T-cell (primary cell): ENCODE measurements around the gene PRDM16. TPM values are rescaled to one million over a fixed set of nuclear protein-coding genes. Genes with fewer than 3 reads are reported as not detected.

Experiments used
- ATAC-seq, 4 experiments: fragments of 200-7000 bp in 3 of 4; fragments of 150-1000 bp in 1 of 4; cut with Tn5 transposase; replicated peaks in 1 of 4; 1 replicate in 3 of 4; 2 replicates in 1 of 4; pipeline ENCODE4 v1.10.0; 2021; ENCODE audit warnings: moderate library complexity in 3 of 4, mild to moderate bottlenecking in 2 of 4, moderate number of reproducible peaks in 1 of 4
- CTCF ChIA-PET, 2 donors: fragments of 300-600 bp; sonication (Branson Sonifier 250); formaldehyde crosslinking; loops; one replicate each; lab custom pipeline; 2022; ENCODE audit warnings: antibody characterized with exemption in 2 of 2; lab: Charles Lee
- POLR2A ChIA-PET, 2 donors: fragments of 300-600 bp; sonication (Branson Sonifier 250); formaldehyde crosslinking; loops; one replicate each; lab custom pipeline; 2022; ENCODE audit warnings: antibody characterized with exemption in 2 of 2; lab: Charles Lee
- DNase-seq, 35 experiments: peaks; one replicate each; pipeline versions ENCODE4 v3.0.0 to v3.0.0-alpha.2; 2013 to 2023
- H3K27ac ChIP-seq: one replicate; pipeline ENCODE4 v1.5.1; 2013; ENCODE audit warnings: low read length
- H3K27me3 ChIP-seq, 2 experiments: replicated peaks in 1 of 2; 1 replicate in 1 of 2; 2 replicates in 1 of 2; pipeline versions ENCODE4 v1.6.1 to v1.7.0; 2013; ENCODE audit warnings: low read length in 1 of 2, mixed read lengths in 1 of 2; ENCODE audit not compliant: control insufficient read depth in 2 of 2, insufficient read depth in 2 of 2; ENCODE audit errors: extremely low read depth in 1 of 2
- H3K36me3 ChIP-seq, 2 donors: 1 replicate in 1 of 2; 2 replicates in 1 of 2; pipeline versions ENCODE4 v1.6.1 to v1.7.0; 2013; ENCODE audit warnings: low read length in 1 of 2; ENCODE audit not compliant: control insufficient read depth in 2 of 2, insufficient read depth in 1 of 2; ENCODE audit errors: extremely low read depth in 1 of 2
- H3K4me1 ChIP-seq, 2 experiments: 1 replicate in 1 of 2; 2 replicates in 1 of 2; pipeline versions ENCODE4 v1.6.1 to v1.7.0; 2013; ENCODE audit warnings: low read length in 2 of 2, mixed read lengths in 1 of 2; ENCODE audit not compliant: insufficient read depth in 2 of 2, control insufficient read depth in 1 of 2; ENCODE audit errors: extremely low read depth in 1 of 2
- H3K4me3 ChIP-seq, 2 donors: 1 replicate in 1 of 2; 2 replicates in 1 of 2; pipeline versions ENCODE4 v1.5.1 to v1.7.0; 2013; ENCODE audit warnings: mild to moderate bottlenecking in 2 of 2, low read length in 1 of 2, moderate library complexity in 1 of 2; ENCODE audit not compliant: control insufficient read depth in 1 of 2; ENCODE audit errors: extremely low read depth in 1 of 2
- H3K9me3 ChIP-seq: 2 replicates; pipeline ENCODE4 v1.7.0; 2013
- H3K27ac Mint-ChIP-seq, 2 donors: one replicate each; pipeline ENCODE4 v1.8.0; 2020 to 2021; ENCODE audit warnings: mild to moderate bottlenecking in 2 of 2, mixed read lengths in 2 of 2
- H3K27me3 Mint-ChIP-seq, 2 donors: one replicate each; pipeline ENCODE4 v1.8.0; 2021 to 2022; ENCODE audit warnings: mixed read lengths in 2 of 2
- H3K36me3 Mint-ChIP-seq: one replicate; pipeline ENCODE4 v1.8.0; 2021; ENCODE audit warnings: mixed read lengths
- H3K4me1 Mint-ChIP-seq, 3 donors: one replicate each; pipeline ENCODE4 v1.8.0; 2020 to 2022; ENCODE audit warnings: mixed read lengths in 3 of 3, mild to moderate bottlenecking in 1 of 3
- H3K4me3 Mint-ChIP-seq, 3 donors: one replicate each; pipeline ENCODE4 v1.8.0; 2020 to 2022; ENCODE audit warnings: mild to moderate bottlenecking in 3 of 3, mixed read lengths in 3 of 3, moderate library complexity in 3 of 3
- H3K9me3 Mint-ChIP-seq, 3 donors: one replicate each; pipeline ENCODE4 v1.8.0; 2020 to 2022; ENCODE audit warnings: mixed read lengths in 3 of 3
- WGBS: methylation state at CpG from one replicate; pipeline ENCODE4 v1.1.5; 2013; ENCODE audit warnings: missing lambda C conversion rate; ENCODE audit not compliant: insufficient coverage; 5-methylcytosine and 5-hydroxymethylcytosine counted together
- total RNA-seq, 35 experiments: library from RNA in 6 of 35; stranded (reverse) in 6 of 35; fragments of 120-200 nt in 1 of 35; gene quantifications; one replicate each; pipeline versions ENCODE4 v1.2.1 to v1.2.4 and lab custom pipeline; 2013 to 2026

Gene PRDM16
- total RNA-seq, 5 donors from 2014 or later (not counting 1 experiment from before 2014, with no cell fraction given), result 0.15 to 0.70 (median 0.24) TPM; not detected in 1

DNA sequence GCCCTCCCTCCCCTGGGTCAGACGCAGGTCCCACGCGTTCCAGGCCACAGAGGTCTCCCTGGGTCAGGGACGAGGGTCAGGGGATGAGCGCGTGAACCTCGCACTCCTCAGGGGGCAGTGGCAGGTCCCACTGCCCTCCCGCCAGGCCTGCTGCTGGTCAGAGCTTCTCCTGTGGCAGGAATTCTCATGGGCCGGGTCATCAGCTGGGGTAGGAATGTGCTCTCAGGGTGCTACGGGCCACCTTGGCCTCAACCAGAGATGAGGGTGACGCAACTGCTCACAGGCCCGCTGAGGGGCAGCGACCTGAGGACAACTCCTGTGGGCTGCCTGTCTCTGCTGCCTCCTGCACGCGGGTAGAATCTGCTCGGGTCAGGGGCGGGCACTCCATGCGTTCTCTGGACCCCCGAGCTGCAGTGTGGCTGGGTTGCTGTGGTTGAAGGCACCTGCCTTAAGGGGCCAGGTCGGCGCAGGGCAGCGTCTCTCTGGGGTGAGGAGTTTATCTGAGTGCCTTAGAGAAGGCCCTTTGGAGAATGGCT lies 128.8 kb downstream of the PRDM16 start:
- Mint-ChIP-seq H3K36me3 (no peaks in the 10 kb centered on the region), H3K27me3 (no peaks in the 10 kb centered on the region), H3K9me3 (no peaks in the 10 kb centered on the region), H3K4me3 (no peak overlapping the region), H3K4me1 (no peaks in the 10 kb centered on the region), H3K27ac (no peak overlapping the region)
- WGBS, result 86% methylated on average over 22 of the region's 22 CpGs
- Histone ChIP-seq H3K4me3 (no peak overlapping the region), H3K27ac (no peak overlapping the region), H3K36me3 (no peaks in the 10 kb centered on the region), H3K9me3 (no peaks in the 10 kb centered on the region), H3K27me3 (peaks cover 0 to 8% of the 10 kb centered on the region in 2 experiments), H3K4me1 (no peaks in the 10 kb centered on the region)
- ATAC-seq, result no peak
- ChIA-PET POLR2A (no interaction called here), CTCF (no interaction called here)
- DNase-seq, result no peak

DNA sequence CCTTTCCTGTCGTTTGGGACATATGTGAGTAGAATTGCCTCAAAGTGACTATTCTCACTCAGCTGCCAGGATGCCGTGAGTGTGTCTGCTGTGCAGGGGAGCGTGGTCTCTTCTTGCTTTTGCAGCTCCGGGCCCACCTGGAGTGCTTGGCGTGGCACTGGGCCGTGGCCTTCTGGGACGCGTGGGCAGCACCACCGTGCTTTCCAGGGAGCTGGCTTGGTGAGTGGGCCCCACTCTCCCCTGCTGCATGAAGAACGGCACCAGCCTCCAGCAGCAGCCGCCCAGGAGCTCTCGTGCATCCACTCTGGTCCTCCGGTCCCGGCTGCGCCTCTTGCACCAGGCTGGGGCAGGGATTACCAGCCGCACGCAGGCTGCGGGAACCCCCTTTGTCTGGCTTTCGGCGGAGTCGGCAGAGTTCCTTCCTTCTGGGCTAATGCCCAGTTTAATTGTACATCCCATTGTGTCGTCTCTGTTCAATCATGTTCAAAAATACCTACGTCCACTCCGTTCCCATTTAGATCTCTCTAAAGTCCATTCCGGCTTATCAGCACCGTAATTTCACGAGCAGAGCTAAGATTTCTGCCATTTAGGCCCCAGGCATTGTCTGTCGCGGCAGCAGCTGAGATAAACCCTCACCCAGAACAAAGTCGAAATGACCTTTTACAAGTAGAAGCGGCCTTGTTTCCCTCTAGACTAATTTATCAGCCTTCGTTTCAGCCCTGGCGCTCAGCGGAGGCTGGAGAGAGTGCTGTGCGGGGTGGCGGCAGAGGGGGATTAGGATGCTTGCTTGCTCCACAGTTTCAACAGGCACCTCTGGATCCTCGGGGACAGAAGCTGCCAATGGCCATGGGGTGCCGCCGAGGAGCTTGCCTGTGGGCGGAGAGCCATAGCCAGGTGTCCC lies 129.6 kb downstream of the PRDM16 start:
- no peak for ATAC-seq
- Histone ChIP-seq H3K4me1 (no peaks in the 10 kb centered on the region), H3K36me3 (no peaks in the 10 kb centered on the region), H3K27ac (no peak overlapping the region), H3K9me3 (no peaks in the 10 kb centered on the region), H3K27me3 (peaks cover 0 to 10% of the 10 kb centered on the region in 2 experiments), H3K4me3 (no peak overlapping the region)
- H3K36me3 Mint-ChIP-seq, result no peaks in the 10 kb centered on the region
- no peak overlapping the region for H3K27ac Mint-ChIP-seq
- no peaks in the 10 kb centered on the region for H3K9me3 Mint-ChIP-seq
- WGBS, result 87% methylated on average over 38 of the region's 40 CpGs
- no peak overlapping the region for H3K4me3 Mint-ChIP-seq
- no peaks in the 10 kb centered on the region for H3K4me1 Mint-ChIP-seq
- ChIA-PET CTCF (no interaction called here), POLR2A (no interaction called here)
- peaks cover 0 to 1% of the 10 kb centered on the region in 2 donors for H3K27me3 Mint-ChIP-seq
- no peak for DNase-seq

DNA sequence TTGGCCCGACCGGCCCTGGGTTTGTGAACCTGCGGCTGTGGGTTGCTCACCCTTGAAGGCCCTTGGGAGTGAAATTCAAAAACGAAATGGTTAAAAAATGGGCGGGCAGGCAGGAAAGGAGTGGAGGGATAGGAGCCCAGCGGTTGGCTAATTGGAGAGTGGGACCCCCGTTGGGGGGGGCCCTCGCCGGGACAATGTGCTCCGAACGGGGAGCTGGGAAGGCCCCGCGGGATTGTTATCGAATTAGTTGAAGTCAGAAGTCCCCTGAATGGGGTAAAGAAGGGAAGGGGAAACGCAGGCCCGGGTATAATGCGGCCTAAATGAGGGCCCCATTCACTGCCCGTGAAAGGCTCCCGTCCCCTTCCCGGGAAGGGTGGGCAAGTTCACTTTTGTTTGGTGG lies 135.7 kb downstream of the PRDM16 start:
- Mint-ChIP-seq H3K4me1 (no peaks in the 10 kb centered on the region), H3K27ac (no peak overlapping the region), H3K27me3 (peaks cover 0 to 1% of the 10 kb centered on the region in 2 donors), H3K4me3 (no peak overlapping the region), H3K36me3 (no peaks in the 10 kb centered on the region), H3K9me3 (no peaks in the 10 kb centered on the region)
- Histone ChIP-seq H3K27me3 (peaks cover 0 to 14% of the 10 kb centered on the region in 2 experiments), H3K9me3 (no peaks in the 10 kb centered on the region), H3K4me1 (no peaks in the 10 kb centered on the region), H3K4me3 (no peak overlapping the region), H3K36me3 (no peaks in the 10 kb centered on the region), H3K27ac (no peak overlapping the region)
- no peak for DNase-seq
- POLR2A ChIA-PET, result no interaction called here
- CTCF ChIA-PET, result no interaction called here
- no peak for ATAC-seq
- 85% methylated on average over 9 of the region's 20 CpGs for WGBS

DNA sequence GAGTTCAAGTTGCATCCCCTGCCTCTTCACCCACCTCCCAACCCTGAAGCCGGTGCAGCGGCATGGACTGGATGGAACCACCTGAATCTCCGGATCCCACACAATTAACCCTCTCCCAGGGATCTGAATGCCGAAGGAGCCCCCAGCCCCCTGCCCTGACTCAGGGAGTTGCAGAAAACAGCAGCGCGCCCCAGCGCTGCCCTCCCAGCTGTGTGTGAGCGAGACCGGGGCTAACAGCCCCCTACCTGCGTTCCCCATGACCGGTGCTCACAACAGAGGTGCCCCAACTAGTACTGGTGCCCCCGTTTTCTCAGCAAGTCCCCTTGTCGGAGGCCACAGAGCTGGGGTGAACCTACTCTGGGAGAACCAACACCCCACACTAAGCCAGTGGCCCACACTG lies 136.8 kb downstream of the PRDM16 start:
- H3K4me3 ChIP-seq, result no peak overlapping the region
- H3K9me3 ChIP-seq, result no peaks in the 10 kb centered on the region
- Mint-ChIP-seq H3K9me3 (no peaks in the 10 kb centered on the region), H3K4me1 (no peaks in the 10 kb centered on the region), H3K27ac (no peak overlapping the region), H3K4me3 (no peak overlapping the region), H3K36me3 (no peaks in the 10 kb centered on the region), H3K27me3 (peaks cover 0 to 1% of the 10 kb centered on the region in 2 donors)
- peaks cover 0 to 14% of the 10 kb centered on the region in 2 experiments for H3K27me3 ChIP-seq
- POLR2A ChIA-PET, result no interaction called here
- DNase-seq, result no peak
- CTCF ChIA-PET, result no interaction called here
- H3K36me3 ChIP-seq, result no peaks in the 10 kb centered on the region
- no peak for ATAC-seq
- H3K4me1 ChIP-seq, result no peaks in the 10 kb centered on the region
- no peak overlapping the region for H3K27ac ChIP-seq
- WGBS, result 90% methylated on average over 11 of the region's 13 CpGs

DNA sequence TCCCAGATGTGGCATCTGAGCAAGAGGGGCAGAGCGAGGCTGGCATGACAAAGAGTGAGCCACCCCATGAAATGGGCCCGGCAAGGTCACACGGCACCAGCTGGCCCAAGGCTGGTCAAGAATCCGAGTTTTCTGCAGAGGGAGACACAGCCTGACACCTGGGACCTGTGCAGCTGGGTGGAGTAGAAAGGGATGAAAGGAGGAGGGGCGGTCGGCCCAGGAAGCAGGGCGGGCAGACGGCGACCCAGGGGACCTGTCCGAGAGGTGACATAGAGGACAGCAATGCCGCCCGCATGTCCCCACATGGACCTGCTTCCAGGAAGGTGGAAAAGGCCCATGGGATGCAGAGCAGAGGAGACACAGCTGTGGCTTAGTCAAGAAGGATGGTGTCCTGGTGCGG lies 137.7 kb downstream of the PRDM16 start:
- H3K9me3 Mint-ChIP-seq, result no peaks in the 10 kb centered on the region
- CTCF ChIA-PET, result no interaction called here

DNA sequence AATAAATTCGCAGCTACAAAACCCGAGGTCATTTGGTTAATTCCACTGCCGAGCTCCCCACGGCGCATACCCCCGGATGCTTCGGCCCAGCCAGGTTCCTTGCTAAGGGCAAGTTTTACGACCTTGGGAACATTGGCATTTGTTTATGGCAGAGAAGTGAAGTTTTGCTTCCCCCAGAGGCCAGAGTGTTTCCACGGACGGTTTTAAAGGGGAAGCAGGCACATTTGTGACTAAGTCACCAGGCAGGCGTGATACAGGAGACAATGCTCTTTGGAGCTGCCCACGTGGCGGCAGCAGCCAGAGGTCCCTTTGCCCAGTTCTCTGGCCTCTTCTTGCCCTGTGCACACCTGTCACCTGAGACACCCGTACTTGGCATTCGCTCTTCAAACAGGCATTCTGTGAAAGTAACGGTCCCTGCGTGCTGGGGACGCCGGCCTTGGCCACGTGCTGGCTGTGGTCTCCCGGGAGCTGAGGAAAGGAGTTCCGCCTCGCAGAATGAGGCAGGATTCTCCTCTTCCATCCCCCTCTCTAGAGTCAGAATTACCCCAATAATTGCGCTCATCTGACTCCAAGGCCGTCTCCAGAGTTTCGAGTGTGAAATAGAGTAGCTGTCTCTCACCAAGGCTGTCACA lies 138.3 kb downstream of the PRDM16 start:
- Mint-ChIP-seq H3K9me3 (no peaks in the 10 kb centered on the region), H3K4me1 (no peaks in the 10 kb centered on the region), H3K27me3 (peaks cover 0 to 1% of the 10 kb centered on the region in 2 donors), H3K4me3 (no peak overlapping the region), H3K27ac (no peak overlapping the region), H3K36me3 (no peaks in the 10 kb centered on the region)
- Histone ChIP-seq H3K4me3 (no peak overlapping the region), H3K27me3 (peaks cover 0 to 8% of the 10 kb centered on the region in 2 experiments), H3K36me3 (no peaks in the 10 kb centered on the region), H3K4me1 (no peaks in the 10 kb centered on the region), H3K27ac (no peak overlapping the region), H3K9me3 (no peaks in the 10 kb centered on the region)
- ChIA-PET POLR2A (no interaction called here), CTCF (no interaction called here)
- WGBS, result 67% methylated on average over 20 of the region's 26 CpGs
- DNase-seq (no peak), ATAC-seq (no peak)

More for the DNA sequence above, 137.7 kb downstream of the PRDM16 start:
- Mint-ChIP-seq H3K4me1 (no peaks in the 10 kb centered on the region), H3K36me3 (no peaks in the 10 kb centered on the region), H3K27me3 (peaks cover 0 to 1% of the 10 kb centered on the region in 2 donors), H3K4me3 (no peak overlapping the region), H3K27ac (no peak overlapping the region)
- DNase-seq (no peak), ATAC-seq (no peak)
- no peak overlapping the region for H3K4me3 ChIP-seq
- no peaks in the 10 kb centered on the region for H3K36me3 ChIP-seq
- H3K4me1 ChIP-seq, result no peaks in the 10 kb centered on the region
- H3K27me3 ChIP-seq, result peaks cover 0 to 8% of the 10 kb centered on the region in 2 experiments
- H3K27ac ChIP-seq, result no peak overlapping the region
- no peaks in the 10 kb centered on the region for H3K9me3 ChIP-seq
- POLR2A ChIA-PET, result no interaction called here
- WGBS, result 88% methylated on average over 13 of the region's 13 CpGs
